ENCODE measurements around the gene PIP5K1C.

PIP5K1C gene

DNA sequence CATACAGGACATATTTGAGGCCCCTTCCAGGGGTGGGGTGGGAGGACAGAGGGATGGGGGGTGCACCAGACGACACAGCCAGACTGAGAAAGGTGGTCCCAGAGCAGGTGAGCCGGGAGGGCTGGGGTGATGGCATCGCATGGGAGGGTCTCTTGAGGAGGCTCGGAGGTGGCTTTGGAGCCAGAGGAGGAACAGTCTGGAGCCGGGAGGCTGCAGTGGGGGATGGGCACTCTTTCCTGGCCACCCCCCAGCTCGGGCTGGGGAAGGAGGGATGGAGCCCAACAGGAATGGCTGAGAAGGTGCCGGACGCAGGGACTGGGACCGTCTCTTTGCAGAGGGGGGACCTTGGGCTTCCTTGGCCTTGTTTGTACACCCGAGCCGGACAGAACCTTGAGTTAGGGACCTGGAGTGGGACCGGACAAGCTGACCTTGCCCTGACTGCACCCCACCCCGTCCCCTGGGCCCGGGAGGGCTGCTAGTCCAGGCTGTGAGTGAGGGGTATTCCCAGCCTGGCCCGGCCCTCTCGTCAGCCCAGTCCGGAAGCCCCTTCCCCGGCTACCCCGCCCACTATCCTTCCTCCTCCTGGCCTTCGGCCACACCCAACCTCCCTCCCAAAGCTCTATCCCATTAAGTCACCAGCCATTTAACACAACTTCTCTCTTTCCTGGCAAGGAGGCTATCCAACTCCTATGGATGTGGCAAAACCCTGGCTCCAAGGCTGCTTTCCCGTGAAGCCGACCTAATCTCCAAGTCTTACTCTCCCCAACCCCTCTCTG lies 92.8 kb downstream of the PIP5K1C start:
- DNase-seq, result no peak

GRCh38 chr19:3606690-3607289 lies 93.5 kb downstream of the PIP5K1C start, which contains the start of gene TBXA2R:
Gene TBXA2R, minus strand, starts transcription at chr19:3606875. Its CDS starts 6,241 bp downstream, at chr19:3600634.
- peak; percentile 24 for DNase-seq

GRCh38 chr19:3606174-3606689 lies 94.0 kb downstream of the PIP5K1C start:
- no peak for DNase-seq

GRCh38 chr19:3605770-3606169 lies 94.5 kb downstream of the PIP5K1C start:
- DNase-seq, result no peak

GRCh38 chr19:3605361-3605760 lies 94.9 kb downstream of the PIP5K1C start:
- DNase-seq, result no peak

DNA sequence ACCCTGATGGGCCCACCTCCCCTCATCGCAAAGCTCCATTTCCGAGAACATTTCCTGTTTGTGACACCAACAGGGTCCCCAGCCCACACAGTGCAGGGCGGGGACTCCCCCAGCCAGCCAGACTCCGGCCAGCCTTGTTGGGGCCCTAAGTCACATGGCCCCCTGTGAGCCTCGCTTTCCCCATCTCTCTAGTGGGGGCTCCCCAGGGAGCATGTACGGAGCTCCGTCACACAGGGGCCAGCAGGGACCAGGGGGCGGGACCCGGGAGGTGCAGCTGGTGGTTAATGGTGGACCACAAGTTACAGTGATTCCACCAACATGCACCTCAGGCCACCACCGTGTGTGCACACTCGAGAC lies 95.3 kb downstream of the PIP5K1C start:
- DNase-seq, result no peak

DNA sequence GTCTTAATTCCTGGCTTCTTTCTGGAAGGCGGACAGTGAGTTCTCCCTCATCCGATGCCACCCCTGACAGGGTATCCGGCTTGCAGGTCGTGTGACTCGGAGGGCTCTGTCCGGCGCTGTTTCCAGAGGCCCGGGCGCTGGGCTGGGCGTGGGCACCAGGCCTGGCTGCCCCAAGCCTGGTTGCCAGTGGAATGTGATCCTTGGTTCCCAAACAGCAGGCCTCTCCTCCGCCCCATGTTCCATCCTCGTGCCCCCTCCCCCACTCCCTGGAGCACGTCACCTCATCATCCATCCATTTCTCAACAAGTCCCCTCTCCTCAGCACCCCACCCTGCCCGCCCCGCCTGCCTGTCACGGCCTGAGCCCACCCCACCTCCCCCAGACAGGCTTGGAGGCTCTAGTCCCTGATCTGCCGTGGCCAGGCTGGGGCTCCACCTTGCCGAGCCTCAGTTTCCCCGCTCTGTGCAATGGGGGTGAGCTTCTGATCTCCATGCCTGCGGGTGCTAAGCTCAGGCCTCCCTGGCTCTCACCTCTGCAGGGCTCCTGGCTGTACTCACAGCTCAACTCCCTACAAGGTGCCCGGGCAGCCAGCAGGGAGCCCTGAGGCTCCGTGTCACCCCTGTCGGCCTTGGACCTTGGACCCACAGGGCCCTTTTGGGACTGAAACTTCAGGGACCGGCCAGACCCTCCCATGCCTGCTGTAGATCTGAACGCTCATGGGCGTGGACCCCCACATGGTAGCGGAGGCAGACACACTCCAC lies 95.9 kb downstream of the PIP5K1C start:
- DNase-seq, result no peak

DNA sequence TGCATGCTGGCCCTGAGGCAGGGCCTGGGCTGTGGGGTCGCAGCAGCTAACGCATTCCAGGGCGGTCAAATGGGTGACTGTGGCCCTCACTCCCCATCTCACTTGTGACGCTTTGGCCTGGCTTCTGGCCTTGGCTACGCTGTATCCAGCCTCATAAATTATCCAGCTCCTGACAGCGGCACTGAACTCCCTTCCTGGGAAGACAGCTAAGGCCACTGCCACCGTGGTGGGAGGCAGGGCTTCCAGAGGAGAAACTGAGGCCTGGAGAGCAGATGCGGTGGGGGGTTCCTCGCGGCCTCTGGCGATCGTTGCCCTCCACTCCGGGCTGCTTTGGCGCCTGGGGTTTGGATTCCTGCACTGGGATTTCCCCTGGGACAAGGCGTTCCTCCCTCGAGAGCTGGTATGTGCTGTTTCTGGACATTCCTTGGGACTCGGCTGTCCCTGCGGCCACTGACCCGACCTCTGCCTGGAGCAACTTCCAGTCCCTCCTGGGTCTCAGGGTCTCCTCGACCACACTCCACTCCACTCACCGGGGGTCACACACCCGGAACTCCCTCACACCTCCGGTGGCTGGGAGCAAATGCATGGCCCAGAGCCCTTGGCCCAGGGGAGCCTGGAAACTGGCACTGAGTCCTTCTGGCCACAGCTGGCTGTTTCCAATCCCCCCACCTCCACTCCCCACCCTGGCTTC lies 97.0 kb downstream of the PIP5K1C start:
- no peak for DNase-seq

DNA sequence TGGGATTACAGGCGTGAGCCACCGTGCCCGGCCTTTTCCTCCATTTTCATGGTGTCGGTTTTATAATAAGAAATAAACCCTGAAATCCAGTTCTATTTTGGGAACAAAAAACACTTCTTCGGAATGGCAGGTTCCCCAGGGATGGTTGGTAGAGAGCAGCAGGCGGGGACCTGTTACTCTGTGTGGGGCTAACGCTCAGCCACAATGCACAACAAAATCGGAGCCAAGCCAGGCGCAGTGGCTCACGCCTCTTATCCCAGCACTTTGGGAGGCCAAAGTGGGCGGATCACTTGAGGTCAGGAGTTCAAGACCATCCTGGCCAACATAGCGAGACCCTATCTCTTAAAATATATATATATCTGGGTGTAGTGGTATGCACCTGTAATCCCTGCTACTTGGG lies 99.2 kb downstream of the PIP5K1C start:
- no peak for DNase-seq

- no peak for DNase-seq
These were observed 100.5 kb downstream of the PIP5K1C start for GRCh38 chr19:3599776-3600187.

DNA sequence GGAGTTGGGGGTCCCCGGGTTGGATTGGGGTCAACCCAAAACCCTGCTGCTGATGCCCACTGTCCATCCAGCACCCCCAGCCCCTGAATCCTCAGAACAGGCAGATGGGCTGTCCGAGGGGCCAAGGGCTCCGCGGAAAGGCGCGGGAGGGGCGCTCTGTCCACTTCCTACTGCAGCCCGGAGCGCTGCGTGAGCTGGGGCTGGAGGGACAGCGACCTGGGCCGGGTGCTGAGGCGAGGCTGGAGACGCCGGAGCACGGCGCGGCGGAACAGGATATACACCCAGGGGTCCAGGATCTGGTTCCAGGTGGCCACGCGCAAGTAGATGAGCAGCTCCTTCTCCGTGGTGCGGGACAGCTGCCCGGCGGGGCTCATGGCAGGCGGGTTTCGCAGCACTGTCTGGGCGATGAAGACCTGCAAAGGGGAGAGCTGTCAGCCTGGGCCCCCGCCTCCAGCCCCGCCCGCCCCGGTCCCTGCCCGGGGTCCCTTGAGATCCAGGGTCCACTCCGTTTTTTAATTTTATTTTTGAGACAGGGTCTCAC lies 104.7 kb downstream of the PIP5K1C start:
- no peak for DNase-seq

- DNase-seq, result no peak
These were observed 107.1 kb downstream of the PIP5K1C start for GRCh38 chr19:3593156-3593555.

- DNase-seq, result no peak
These were observed 108.2 kb downstream of the PIP5K1C start for GRCh38 chr19:3591876-3592613.

DNA sequence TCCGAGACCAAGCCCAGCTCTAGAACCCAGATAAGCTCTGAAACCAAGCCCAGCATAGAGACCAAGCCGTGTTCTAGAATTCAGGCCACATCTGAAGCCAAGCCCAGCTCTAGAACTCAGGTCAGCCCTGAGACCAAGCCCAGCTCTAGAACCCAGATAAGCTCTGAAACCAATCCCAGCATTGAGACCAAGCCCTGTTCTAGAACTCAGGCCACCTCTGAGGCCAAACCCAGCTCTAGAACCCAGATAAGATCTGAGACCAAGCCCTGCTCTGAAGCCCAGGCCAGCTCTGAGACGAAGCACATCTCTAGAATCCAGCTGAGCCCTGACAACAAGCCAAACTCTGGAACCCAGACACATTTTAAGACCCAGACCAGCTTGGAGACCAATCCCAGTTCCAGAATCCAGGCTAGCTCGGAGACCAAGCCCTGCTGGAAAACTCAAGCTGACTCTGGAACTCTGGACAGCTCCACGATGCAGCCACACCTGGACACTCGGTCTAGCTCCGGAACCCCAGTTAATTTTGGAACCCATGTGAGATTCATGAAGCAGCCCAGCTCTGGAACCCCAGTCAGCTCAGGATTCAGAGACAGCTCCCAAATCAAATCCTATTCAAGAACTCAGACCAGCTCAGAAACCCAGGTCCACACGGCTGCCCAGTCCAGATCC lies 109.1 kb downstream of the PIP5K1C start:
- DNase-seq, result no peak

- DNase-seq, result no peak
These were observed 110.3 kb downstream of the PIP5K1C start for GRCh38 chr19:3589949-3590348.

DNA sequence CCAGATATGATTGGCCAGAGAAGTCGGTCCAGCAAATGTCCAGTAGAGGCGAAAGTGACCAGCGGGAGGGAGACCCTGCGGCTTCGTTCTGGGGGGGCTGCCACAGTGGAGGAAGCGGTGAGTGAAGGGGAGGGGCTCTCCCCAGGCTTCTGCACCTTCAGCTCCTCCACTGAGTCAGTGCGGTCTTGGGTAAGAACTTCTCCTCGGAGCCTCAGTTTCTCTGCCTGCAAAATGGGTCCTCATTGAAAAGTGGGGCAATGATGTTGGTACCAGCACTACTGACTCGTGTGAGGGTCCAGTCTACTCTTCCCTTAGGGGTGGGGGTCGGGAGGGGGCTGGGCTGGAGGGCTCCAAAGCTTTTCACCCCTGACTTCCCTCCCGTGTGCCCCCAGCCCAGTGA lies 110.8 kb downstream of the PIP5K1C start:
- DNase-seq, result no peak

DNA sequence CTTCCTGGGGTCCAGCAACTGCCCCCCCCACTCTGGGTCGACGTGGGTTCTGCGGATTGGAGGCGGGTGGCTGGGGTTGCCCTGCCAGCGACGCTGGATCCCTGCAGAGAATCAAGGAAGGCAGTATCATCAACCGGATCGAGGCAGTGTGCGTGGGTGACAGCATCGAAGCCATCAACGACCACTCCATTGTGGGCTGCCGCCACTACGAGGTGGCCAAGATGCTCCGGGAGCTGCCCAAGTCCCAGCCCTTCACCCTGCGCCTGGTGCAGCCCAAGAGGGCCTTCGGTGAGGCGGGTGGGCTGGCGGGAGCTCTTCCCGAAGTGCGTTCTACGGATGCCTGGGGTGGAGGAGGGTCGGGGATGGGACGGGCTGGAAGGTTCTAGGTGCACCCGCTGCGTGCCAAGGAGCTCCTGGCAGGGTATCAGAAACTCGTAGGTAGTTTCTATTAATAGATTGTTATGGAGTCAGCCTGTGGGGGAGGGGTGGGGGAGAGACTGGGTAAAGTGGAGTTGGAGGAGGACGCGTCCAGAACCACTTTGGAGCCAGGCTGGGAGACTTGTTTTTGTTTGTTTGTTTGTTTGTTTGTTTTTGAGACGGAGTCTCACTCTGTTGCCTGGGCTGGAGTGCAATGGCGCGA lies 113.4 kb downstream of the PIP5K1C start:
- DNase-seq, result no peak

GRCh38 chr19:3586127-3586626 lies 114.1 kb downstream of the PIP5K1C start:
- DNase-seq, result no peak

GRCh38 chr19:3585301-3586126 lies 114.8 kb downstream of the PIP5K1C start, which contains the start of gene GIPC3:
Gene GIPC3, plus strand, starts transcription at chr19:3585478. Its CDS starts 120 bp downstream, at chr19:3585598.
- no peak for DNase-seq
